Measurements from ENCODE around the gene RDM1.

DNA sequence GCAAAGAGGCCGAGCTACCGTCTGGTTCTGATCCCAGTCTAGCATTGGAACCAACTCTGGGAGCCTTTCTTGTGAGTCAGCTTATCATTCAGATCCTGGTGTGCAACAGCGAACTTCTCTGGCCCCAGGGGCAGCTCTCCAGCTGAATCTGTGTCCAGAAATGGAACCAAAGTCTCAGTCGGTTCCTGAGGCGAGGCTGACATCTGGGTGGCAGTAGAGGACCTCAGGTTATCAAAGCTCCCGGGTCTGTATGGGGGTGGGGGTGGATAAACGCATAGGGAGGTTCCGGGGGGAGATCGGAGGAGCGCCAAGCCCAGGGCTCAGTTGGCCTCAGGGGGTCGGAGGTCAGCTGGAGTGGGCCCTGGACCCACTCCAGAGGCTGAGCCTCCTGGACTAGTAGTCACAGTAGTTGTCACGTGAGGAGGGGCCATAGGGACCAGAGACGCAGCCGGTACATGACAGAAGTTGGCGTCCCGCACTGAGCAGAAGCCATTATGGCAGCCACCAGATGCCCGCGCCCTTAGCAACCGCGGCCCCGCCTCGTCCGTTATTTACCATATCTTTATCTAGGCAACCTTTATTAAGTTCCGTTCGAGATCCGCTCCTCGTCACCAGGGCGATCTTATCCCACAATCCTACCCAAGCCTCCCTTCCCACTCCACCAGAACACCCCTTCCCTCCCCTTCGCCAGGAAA lies 12.9 kb downstream of the RDM1 start:
- TF ChIP-seq CREB1 (IDR thresholded peaks at IDR 0.05; ENCODE audit: low read depth) (no peak), EP300 (IDR thresholded peaks at IDR 0.05; ENCODE audit: borderline replicate concordance) (no peak)

Data from Ishikawa (cell line).